Left forelimb (tissue), 1 donor: ENCODE results near the gene MRPL40.

ENCODE experiments used
- DNase-seq: peaks from one replicate; pipeline ENCODE4 v3.0.0-alpha.2; 2018; ENCODE audit warnings: low spot score

The MRPL40 gene

DNA sequence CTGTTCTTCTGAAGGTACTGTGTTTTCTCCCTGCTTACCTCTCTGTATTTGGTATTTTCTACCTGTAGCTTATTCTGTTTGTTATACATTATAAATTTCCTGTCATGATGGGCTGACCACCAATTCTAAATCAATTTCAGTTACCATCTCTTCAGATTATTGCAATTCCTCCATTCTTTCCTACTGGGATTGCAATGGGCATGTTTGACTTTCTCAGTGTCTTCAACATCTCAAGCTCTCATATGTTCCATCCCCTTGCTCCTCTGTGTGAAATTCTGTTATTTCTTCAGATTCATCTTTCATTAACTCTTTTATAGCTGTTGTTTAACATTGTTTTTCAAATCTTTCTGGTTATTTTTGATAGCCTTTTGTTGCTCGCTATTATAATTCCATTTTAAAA lies 30.7 kb downstream of the MRPL40 start:
- DNase-seq, result no peak

DNA sequence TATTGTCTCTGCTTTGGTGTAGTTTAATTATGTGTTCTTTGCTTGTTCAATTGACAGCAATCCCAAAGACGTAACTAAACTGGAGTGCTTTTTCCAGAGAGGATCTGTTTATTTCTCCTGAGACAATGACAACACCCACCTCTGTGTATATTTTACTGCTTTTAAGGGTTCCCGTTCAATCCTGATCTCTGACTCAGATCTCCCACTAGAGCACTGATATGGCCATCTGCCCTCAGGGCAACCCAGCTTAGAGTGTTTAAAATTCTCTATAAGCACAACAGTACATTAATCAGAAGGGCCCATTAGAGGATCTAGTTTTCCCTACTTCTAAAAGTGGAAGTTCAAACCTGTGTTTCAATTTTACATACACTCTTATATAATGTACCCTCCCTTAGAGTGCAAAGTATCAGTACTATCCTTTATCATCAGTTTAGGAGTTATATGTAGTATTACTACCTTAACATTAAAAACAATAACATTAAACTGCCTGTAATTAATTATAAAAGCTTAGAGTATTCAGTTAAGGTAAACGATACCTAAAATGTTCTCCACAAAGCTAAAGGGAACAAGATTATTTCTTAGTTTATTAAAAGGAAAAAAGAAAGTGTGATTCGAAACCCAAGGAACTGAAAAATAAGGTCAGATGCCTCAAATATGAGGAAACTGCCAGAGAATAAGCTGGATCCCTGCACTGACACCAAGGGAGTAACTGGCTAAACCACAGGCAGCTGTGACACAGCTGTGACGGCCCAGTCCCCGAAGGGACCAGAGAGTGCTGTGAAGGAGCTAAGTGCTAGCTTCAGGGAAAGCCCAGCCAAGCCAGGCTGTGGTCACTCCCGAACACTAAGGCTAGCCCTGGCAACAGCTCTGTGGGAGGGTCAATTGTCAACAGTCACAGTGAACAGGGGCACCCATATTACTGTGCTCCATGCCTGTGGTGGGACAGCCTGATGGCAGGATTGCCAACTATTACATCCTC lies 31.4 kb downstream of the MRPL40 start:
- DNase-seq, result no peak

DNA sequence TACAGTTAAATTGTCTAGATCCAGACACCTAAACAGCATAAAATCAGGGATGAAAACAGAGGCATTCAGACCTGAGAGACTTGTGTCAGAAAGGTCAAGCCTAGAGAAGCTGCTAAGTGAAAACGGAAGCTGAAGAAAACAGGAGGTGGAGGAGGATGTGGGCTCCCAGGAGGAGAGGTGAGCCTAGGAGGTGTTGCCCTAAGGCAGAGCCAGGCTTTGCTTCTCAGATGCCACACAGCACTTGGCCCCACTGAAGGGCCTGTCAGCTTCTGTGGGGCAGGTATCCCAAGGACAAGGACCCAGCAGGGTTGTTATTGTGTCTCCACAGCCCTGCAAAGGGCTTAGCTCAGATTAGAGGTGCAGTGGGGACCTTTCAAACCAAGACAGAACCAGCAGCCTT lies 32.2 kb downstream of the MRPL40 start:
- DNase-seq, result no peak

DNA sequence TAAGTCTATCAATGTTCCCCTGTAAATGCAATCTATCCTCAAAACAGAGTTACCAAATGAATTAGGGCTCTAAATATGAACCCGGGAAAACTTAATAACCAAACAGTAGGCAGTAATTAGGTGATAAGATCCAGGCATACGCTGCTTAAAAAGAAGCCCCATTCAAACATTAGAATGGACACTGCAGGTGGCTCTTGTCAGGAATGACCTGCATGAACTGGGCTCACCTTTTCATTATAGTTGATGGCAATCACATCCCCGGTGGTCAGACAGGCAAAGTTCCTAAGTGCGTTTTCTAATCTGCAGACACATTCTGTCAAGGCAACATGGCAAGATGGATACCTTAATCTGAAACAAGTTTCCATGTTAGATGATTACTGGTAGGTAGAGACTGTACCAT lies 32.6 kb downstream of the MRPL40 start:
- DNase-seq, result no peak

DNA sequence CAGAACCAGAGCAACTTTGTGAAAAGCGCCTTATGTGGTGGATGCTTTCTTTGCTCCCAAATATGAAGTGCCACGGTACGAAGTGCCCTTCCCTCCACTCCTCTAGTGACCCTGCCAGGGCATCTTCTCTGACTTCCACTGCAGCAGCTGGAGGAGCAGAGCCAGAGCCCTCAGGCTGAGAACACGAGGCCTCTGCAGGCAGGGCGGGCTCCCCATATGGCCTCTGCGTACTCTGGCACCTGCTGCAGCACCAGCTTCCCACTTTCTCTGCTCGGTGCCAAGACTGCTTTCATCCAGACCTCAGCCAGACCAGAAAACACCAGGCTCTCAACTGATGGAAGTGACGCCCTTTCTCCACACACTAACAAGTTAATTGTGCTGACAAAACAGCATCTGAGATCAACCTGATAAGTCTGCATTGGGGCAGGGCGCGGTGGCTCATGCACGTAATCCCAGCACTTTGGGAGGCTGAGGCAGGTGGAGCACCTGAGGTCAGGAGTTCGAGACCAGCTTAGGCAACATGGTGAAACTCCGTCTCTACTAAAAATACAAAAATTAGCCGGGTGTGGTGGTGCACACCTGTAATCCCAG lies 33.9 kb downstream of the MRPL40 start:
- no peak for DNase-seq

DNA sequence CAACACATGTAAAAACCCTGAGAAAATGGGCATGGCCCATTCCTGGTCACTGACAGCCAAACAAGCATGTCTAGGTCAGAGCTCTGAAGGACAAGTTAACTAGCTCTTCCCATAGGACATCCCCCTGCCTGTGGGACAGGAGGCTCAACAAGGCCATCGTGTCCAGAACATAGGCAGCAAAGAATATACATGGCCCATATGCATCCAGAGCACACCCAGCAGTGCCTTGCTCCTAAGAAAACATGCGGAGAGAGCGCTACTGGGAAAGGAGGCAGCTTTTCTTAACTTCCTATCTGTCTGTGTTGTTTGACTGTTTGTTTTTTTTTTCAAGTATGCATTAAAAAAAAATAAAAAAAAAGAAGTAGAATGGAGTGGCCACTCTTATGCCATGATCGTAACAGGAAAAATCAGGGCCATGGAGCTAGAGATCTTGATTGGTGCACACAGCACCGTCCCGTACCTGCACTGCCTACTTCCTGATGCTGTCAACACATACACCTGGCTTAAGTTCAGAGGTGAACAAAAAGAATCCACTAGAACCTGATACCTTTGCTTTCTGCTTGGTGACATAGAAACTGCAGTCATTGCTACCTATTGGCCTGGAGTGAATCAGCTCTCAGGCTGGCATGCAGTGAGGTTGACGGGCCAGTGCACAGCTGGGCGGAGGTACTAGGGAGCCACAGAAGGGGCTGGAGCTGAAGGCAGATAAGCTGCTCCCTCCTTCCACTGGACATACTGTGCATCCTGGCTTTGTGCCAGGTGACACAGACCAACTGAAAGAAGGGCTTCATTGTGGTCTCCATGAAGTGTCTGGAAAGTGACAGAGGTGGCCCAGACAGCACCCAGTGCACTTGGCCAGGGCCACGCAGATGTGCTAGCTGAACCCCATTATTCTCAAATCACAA lies 34.8 kb downstream of the MRPL40 start:
- DNase-seq, result no peak

DNA sequence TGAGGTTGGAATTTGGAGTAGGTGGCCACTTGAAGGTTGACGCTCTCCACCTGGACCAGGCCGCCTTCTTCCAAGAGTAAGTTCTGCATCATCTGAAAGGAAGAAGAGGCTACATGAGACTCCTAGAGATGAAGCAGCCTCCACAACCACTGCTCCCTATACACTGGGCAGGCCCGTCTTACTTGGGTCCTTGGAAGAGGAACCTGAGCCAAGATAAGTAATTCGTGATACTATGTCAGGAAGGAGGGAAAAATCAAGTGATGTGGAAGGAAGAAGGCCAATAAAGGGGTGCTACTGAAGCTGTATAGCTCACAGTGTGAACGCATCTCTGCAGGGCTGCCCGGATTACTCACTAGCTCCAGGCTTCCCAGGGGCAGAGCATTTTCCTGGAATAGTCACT lies 35.6 kb downstream of the MRPL40 start:
- no peak for DNase-seq

DNA sequence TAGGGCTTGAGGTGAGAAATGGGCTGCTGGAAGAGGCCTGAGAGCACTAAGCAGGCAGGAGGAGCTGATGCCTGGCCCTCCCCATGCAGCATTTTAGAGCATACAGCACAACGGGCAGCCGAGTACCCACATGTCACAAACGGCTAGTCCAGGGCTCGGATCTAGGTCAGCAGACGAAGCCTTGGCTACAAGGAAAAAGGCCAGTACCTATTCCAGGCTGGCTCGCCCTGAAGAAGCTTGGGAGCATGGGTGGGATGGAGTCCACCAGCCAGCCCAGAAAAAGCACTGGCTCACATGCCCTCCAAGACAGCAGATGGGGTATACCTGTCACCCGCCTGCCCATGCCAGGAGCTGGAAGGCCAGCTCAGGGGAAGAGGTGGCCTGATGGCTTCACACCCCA lies 37.1 kb downstream of the MRPL40 start:
- DNase-seq, result no peak

DNA sequence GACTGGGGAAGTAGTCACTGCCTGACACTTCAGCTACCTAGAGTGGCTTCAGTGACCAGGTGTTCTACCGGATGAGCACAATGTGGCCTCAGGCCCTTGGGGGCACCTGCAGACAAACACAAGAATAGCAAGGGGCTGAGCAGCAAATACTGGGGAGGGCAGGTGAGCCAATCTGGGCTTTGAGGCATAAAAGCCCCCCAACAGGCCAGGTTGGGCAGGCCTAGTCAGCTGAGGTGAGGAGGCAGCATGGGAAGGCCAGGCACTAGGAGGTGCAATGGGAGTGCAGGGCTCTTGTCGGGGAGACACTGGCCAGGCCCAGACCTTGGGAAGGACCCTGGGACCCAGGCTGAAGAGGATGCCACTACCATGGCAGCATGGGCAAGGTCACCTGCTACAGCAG lies 37.7 kb downstream of the MRPL40 start:
- DNase-seq, result no peak

DNA sequence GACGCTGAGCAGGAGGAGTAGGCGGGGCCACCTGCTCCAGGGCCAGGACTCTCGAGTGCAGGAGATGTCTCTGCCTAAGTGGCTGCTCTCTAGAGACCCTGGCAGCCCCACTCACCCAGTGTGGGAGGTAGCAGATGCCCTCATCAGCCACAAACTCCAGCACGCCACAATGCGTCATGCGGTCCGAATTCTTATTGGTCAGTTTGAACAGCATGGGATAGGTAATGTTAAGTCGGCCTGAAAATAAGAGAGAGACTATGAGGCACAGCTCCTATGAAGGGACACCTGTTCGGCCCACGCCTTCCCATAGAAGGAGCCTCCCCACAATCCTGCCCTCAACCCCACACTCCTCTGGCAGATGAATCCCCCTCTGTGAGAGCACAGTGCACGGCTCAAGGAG lies 39.2 kb downstream of the MRPL40 start:
- no peak for DNase-seq

DNA sequence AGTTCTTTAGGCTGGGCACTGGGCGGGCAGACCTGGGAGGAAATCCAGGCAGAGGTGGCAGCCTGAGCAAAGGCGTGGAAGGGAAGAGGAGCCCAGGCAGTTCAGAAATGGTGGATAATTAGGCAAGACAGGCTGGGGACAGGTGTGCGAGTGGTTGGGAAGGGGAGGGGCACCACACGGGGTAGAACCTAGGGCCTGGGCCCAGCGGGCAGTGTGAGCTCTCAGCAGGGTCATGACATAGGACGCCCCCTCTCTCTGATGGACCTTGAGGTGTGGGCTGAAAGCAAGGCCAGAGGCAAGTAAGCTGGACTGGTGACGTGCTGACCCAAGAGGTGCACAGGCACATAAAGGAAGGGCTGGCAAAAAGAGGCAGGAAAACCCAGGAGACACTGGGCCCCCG lies 39.9 kb downstream of the MRPL40 start:
- DNase-seq, result no peak

DNA sequence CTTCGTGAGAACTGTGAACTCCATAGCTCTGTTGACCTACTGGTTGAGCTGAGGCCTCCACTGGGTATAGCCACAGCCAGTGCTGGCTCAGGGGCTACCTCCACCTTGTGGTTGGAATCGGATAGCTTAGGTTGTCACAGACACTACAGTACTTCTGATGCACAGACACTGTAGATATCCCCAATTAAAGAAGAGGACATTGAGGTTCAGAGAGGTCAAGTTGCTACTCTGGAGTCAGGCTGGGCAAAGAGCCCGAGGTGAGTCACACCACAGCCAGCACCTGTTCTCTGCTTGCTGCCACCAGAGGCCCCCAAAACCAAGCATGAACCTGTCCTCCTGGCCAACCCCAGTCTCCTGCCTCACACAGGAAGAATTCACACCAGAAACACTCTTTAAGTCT lies 41.2 kb downstream of the MRPL40 start:
- DNase-seq, result no peak

DNA sequence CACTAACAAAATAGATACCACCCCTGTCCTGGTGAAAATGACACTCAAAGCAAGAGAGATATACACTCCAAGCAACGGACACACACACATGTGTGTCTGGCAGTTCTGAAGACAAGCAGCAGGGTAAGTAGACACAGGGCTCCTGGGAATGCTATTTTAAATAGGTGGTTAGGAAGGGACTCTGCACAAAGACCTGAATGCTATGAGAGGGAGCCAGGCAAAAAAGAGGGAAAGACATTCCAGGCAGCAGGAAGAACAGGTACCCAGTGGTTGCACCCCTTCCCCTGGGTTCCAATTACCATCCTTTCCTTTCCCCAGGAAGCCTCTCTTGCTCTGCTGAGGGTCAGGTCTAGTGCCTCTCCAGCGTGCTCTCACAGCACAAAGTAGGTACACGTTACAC lies 43.7 kb downstream of the MRPL40 start:
- no peak for DNase-seq

DNA sequence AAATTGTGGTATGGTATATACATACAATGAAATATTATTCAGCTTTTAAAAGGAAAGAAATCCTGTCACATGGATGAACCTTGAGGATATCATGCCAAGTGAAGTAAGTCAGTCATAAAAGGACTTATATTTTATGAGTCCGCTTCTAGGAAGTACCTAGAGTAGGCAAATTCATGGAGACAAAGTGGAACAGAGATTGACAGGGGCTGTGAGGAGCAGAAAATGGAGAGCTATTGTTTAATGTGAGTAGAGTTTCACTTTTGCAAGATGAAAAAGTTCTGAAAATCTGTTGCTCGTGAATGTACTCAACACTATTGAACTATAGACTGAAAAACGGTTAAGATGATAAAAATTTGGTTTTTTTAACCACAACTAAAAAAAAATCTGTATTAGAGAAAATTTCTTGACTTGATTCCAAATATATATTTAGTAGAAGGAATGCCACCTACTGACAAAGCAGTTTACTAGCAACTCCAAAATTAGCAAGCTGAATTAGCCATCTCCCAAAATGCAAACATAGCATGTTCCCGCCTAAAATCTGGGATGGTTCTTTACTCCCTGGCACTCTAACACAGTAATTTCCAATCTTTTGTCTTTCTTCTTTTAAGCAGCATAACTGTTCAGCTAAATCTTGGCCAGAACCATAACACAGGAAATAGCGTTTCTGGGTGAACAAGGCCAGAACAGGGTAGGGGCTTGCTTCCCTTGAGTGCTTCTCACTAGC lies 45.1 kb downstream of the MRPL40 start:
- no peak for DNase-seq

DNA sequence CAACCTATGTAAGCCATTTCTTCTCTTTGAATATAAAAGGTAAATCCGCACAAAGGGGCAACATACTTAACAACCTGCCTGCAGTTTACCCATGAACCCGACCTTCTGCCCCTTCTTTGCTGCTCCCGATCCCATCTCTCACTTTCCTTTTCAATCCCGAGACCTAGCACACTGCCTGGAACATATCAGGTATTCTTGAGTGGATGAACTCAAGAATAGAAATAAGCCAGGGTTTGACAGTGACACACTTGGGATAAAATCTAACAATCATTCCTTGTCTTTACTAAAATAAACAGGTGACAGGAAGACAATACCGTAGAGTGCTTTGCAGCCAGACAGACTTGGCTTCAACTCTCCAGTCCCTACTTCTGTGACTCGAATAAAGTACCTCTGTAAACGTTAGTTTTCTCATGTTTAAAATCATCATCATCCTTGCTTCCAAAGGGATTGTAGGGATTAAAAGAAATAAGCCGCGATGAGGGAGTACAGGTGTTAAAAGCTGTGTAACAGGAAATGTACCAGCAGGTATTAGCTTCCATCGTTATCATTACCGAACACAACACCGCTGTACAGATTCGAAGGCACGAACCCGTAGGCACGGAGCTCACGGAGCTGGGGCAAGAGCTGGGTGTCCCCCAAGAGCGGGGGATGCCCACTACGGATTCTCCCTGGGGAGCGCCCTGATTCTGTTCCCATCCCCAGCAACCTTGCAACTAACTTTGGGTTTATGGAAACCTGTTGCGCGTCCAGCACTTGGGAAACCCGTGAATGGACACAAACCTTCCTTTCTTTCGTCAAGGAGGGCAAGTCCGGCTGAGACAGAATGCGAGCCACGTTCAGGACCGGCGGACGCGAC lies 45.9 kb downstream of the MRPL40 start:
- no peak for DNase-seq

DNA sequence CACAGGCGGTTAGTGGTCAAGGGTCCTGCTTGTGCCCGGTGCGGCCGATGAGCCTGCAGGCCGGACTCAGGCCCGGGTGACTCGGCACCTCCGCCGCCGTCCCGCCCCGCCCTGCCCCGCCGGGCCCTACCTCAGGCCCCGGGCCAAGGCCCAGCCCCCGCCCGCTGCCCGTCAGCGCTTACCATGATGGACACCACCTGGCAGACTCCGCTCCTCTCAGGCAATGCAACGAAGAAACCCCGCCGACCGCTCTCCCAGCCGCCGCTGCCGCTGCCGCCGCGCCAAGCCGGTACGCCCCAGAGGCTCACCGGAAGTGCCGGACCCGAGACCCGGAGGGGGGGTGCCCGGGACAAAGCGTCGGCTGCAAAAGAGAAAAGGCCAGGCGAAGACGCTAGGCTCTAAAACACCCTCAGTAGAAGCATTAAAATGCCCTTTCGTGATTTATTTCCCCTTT lies 46.6 kb downstream of the MRPL40 start, which contains the start of gene UFD1:
UFD1 (minus strand) TSS at position 293 of the 454 bp plus-strand sequence; CDS start at position 185, 108 bp downstream.
- DNase-seq, result peak; percentile 91

DNA sequence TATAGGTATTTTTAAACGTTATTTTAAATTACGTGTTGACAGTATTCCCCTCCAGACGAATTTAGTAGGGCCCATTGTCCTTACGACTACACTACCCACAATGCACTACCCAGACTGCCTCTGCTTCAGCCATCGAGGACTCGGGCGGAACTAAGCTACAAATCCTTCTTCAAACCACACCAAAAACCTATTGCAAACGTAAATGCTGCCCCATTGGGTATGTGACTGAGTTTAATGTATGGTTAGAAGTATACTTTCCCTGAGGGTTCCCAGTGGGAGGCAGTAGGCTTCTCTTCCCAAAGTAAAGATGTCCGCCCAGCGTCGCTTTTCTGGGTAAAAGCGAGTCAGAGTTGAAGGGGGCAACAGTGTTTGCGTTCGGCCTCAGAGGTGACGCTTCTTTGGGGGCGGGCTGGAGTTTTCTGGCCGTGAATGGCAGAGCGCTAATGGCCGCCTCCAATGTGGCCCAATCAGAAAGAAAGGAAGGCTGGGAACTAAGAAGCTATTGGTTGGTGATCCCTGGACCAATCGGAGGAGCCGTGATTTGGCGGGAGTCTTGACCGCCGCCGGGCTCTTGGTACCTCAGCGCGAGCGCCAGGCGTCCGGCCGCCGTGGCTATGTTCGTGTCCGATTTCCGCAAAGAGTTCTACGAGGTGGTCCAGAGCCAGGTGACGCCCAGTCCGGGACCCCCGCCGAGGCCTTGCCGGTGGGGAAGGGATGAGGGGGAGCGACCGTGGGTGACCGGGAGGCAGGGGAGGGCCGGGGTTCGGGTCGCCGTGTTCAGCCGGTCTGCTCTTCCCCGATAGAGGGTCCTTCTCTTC lies 47.2 kb downstream of the MRPL40 start, which contains the start of gene CDC45:
CDC45 (plus strand) TSS at position 566 of the 818 bp plus-strand sequence; CDS start at position 615, 49 bp downstream.
- DNase-seq, result peak; percentile 95

DNA sequence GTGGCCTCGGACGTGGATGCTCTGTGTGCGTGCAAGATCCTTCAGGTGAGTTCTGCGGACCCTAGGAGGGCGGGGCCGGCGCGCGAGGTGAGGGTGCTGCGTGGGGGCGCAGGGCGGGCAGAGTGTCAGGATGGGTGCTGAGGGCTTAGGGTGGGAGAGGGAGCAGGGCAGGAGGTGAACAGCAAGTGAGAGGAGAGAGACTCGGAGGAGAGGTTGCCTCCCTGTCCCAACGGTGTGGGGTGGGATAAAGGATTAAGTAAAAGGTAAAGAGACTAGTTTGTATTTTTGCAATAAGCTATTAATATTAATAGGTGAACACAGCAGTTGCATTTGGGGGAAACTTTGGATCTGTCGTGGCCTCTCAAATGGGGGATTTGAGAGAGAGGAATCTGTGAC lies 47.8 kb downstream of the MRPL40 start:
- DNase-seq, result no peak

DNA sequence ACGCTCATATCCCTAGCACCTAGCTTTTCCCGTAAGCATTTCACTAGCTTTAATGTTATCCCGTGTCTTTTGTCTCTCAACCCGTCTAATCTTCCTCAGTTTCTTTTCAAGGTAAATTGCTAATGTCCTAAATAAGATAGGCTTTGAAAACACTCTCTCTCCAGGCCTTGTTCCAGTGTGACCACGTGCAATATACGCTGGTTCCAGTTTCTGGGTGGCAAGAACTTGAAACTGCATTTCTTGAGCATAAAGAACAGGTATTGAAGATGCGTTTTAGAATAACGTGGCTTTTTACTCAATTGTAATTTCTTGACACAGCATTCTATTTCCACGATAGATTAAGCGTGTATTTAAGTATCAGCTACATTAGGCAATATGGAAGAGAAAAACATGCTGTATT lies 48.4 kb downstream of the MRPL40 start:
- no peak for DNase-seq

DNA sequence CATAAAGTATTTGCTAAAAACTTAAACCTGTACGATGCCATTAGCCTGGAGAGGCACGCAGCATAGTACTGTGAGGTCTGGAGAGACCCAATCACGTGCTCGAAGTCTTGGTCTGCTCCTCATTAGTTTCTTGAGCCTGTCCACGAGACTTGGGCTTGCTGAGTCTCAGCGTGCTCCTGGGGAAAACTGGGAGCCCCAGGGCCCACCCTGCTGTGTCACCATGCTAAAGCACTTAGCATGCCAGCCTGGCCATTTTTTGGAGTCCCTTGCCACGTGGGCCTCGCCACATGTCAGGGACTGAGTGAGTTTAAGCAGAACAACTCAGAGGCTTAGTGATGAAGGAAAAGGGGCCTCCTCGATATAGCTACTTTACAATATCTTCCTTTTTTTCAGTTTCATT lies 50.0 kb downstream of the MRPL40 start:
- DNase-seq, result no peak
